ENCODE data around the gene PECR. TPM values are rescaled to one million over a fixed set of nuclear protein-coding genes. Genes with fewer than 3 reads are reported as not detected.

PECR gene
- total and polyA plus RNA-seq, 2 of the 13 experiments (the other 11 are each of a cell fraction or from before 2014, with no cell fraction given) = 151 to 153 TPM

GRCh38 chr2:216013080-216013909 is 68.3 kb downstream of the PECR start, which contains the start of gene MREG (continued):
- TF ChIP-seq, protein P1, sequence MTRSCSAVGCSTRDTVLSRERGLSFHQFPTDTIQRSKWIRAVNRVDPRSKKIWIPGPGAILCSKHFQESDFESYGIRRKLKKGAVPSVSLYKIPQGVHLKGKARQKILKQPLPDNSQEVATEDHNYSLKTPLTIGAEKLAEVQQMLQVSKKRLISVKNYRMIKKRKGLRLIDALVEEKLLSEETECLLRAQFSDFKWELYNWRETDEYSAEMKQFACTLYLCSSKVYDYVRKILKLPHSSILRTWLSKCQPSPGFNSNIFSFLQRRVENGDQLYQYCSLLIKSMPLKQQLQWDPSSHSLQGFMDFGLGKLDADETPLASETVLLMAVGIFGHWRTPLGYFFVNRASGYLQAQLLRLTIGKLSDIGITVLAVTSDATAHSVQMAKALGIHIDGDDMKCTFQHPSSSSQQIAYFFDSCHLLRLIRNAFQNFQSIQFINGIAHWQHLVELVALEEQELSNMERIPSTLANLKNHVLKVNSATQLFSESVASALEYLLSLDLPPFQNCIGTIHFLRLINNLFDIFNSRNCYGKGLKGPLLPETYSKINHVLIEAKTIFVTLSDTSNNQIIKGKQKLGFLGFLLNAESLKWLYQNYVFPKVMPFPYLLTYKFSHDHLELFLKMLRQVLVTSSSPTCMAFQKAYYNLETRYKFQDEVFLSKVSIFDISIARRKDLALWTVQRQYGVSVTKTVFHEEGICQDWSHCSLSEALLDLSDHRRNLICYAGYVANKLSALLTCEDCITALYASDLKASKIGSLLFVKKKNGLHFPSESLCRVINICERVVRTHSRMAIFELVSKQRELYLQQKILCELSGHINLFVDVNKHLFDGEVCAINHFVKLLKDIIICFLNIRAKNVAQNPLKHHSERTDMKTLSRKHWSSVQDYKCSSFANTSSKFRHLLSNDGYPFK (CRISPR knock-in tag; IDR thresholded peaks at IDR 0.05; ENCODE audit: borderline replicate concordance) = peak; percentile 39; the same call in 1 of the 2 replicates
- TF ChIP-seq KMT2A (CRISPR knock-in tag; IDR thresholded peaks at IDR 0.05) (no peak), MEIS2 (CRISPR knock-in tag; IDR thresholded peaks at IDR 0.05) (no peak; the same call in 1 of the 2 replicates), MLX (CRISPR knock-in tag; IDR thresholded peaks at IDR 0.05) (no peak), AGO2 (optimal IDR thresholded peaks at IDR 0.05; ENCODE audit: low read depth, low read length) (peak; percentile 83), AKAP8 (CRISPR knock-in tag; IDR thresholded peaks at IDR 0.05) (0 out of 2 replicates have a peak, but pooled peaks have one; percentile 52), ZNF570 (CRISPR knock-in tag; IDR thresholded peaks at IDR 0.05; ENCODE audit: borderline replicate concordance) (no peak), ZKSCAN8 (CRISPR knock-in tag; IDR thresholded peaks at IDR 0.05; ENCODE audit: borderline replicate concordance) (no peak), TFE3 (CRISPR knock-in tag; IDR thresholded peaks at IDR 0.05) (no peak), ZNF572 (CRISPR knock-in tag; IDR thresholded peaks at IDR 0.05) (no peak), ZNF512 (CRISPR knock-in tag; IDR thresholded peaks at IDR 0.05) (no peak), ZNF563 (CRISPR knock-in tag; IDR thresholded peaks at IDR 0.05) (peak; percentile 67; the same call in 1 of the 2 replicates), HOXA9 (CRISPR knock-in tag; IDR thresholded peaks at IDR 0.05; ENCODE audit: borderline replicate concordance) (no peak), DR1 (CRISPR knock-in tag; IDR thresholded peaks at IDR 0.05) (0 out of 2 replicates have a peak, but pooled peaks have one; percentile 27), ZNF781 (CRISPR knock-in tag; IDR thresholded peaks at IDR 0.05; ENCODE audit: borderline replicate concordance, not compliant biosample characterization) (no peak), FOXK2 (IDR thresholded peaks at IDR 0.05) (no peak), ZNF343 (CRISPR knock-in tag; IDR thresholded peaks at IDR 0.05) (peak; percentile 88), KDM5B (CRISPR knock-in tag; IDR thresholded peaks at IDR 0.05; ENCODE audit: borderline replicate concordance) (peak; percentile 59; the same call in 1 of the 2 replicates), ZNF138 (CRISPR knock-in tag; IDR thresholded peaks at IDR 0.05; ENCODE audit: low read depth) (no peak), HNF4A (CRISPR knock-in tag; IDR thresholded peaks at IDR 0.05) (no peak)
- TF ChIP-seq, protein P2, sequence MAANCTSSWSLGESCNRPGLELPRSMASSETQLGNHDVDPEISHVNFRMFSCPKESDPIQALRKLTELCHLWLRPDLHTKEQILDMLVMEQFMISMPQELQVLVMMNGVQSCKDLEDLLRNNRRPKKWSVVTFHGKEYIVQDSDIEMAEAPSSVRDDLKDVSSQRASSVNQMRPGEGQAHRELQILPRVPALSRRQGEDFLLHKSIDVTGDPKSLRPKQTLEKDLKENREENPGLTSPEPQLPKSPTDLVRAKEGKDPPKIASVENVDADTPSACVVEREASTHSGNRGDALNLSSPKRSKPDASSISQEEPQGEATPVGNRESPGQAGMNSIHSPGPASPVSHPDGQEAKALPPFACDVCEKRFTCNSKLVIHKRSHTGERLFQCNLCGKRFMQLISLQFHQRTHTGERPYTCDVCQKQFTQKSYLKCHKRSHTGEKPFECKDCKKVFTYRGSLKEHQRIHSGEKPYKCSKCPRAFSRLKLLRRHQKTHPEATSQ (CRISPR knock-in tag; IDR thresholded peaks at IDR 0.05; ENCODE audit: borderline replicate concordance) = no peak
